Mesenchymal stem cell (in vitro differentiated cells and primary cell): ENCODE measurements around the gene STKLD1.
"Not testable (repeated sequence)": the region's sequence is repeated elsewhere in the genome, so short reads cannot be mapped to it uniquely, and the experiment has no call there.

ENCODE experiments used
- DNase-seq: peaks from one replicate; pipeline ENCODE4 v3.0.0-alpha.2; 2013
- H2AFZ ChIP-seq: one replicate; pipeline ENCODE4 v1.6.1; 2013; ENCODE audit warnings: low read depth, mild to moderate bottlenecking, control low read depth, inconsistent platforms, low read length, moderate library complexity
- H2AK5ac ChIP-seq: 2 replicates; pipeline ENCODE4 v1.6.1; 2013; ENCODE audit warnings: low read length, moderate library complexity, mild to moderate bottlenecking, inconsistent platforms; ENCODE audit not compliant: severe bottlenecking
- H2BK120ac ChIP-seq: one replicate; pipeline ENCODE4 v1.6.1; 2013; ENCODE audit warnings: low read depth, mild to moderate bottlenecking, inconsistent platforms, low read length, moderate library complexity
- H2BK12ac ChIP-seq, 2 experiments: one replicate each; pipeline ENCODE4 v1.6.1; 2013; ENCODE audit warnings: inconsistent platforms in 2 of 2, low read length in 2 of 2, mild to moderate bottlenecking in 2 of 2, moderate library complexity in 2 of 2, control low read depth in 1 of 2
- H2BK15ac ChIP-seq: one replicate; pipeline ENCODE4 v1.6.1; 2013; ENCODE audit warnings: mild to moderate bottlenecking, low read depth, inconsistent platforms; ENCODE audit not compliant: poor library complexity, severe bottlenecking
- H2BK5ac ChIP-seq: 2 replicates; pipeline ENCODE4 v1.6.1; 2013; ENCODE audit warnings: low read depth, mild to moderate bottlenecking, low read length, control low read depth, inconsistent platforms; ENCODE audit not compliant: poor library complexity, severe bottlenecking
- H3K14ac ChIP-seq, 2 experiments: one replicate each; pipeline ENCODE4 v1.6.1; 2013; ENCODE audit warnings: inconsistent platforms in 2 of 2, low read length in 2 of 2, control low read depth in 1 of 2, mild to moderate bottlenecking in 1 of 2, moderate library complexity in 1 of 2
- H3K18ac ChIP-seq, 2 experiments: one replicate each; pipeline ENCODE4 v1.6.1; 2013; ENCODE audit warnings: inconsistent platforms in 2 of 2, low read length in 2 of 2, control low read depth in 1 of 2, low read depth in 1 of 2, mild to moderate bottlenecking in 1 of 2
- H3K23ac ChIP-seq, 2 experiments: one replicate each; pipeline ENCODE4 v1.6.1; 2013; ENCODE audit warnings: inconsistent platforms in 2 of 2, low read length in 2 of 2, mild to moderate bottlenecking in 2 of 2, moderate library complexity in 2 of 2, control low read depth in 1 of 2
- H3K27ac ChIP-seq: 2 replicates; pipeline ENCODE4 v1.5.1; 2013; ENCODE audit warnings: mild to moderate bottlenecking, moderate library complexity, low read length, control low read depth, inconsistent platforms; ENCODE audit not compliant: poor library complexity, severe bottlenecking
- H3K27me3 ChIP-seq, 2 experiments: 2 replicates each; pipeline versions ENCODE4 v1.6.1 to v1.7.0; 2013; ENCODE audit warnings: low read length in 2 of 2, mild to moderate bottlenecking in 2 of 2, moderate library complexity in 2 of 2, control low read depth in 1 of 2, inconsistent platforms in 1 of 2; ENCODE audit not compliant: control insufficient read depth in 1 of 2, insufficient read depth in 1 of 2
- H3K36me3 ChIP-seq, 2 experiments: 2 replicates each; pipeline versions ENCODE4 v1.6.1 to v1.7.0; 2013; ENCODE audit warnings: low read length in 2 of 2, control low read depth in 1 of 2, inconsistent platforms in 1 of 2, low read depth in 1 of 2, mild to moderate bottlenecking in 1 of 2; ENCODE audit not compliant: insufficient read depth in 2 of 2, control insufficient read depth in 1 of 2
- H3K4ac ChIP-seq, 2 experiments: one replicate each; pipeline ENCODE4 v1.6.1; 2013; ENCODE audit warnings: inconsistent platforms in 2 of 2, low read length in 2 of 2, mild to moderate bottlenecking in 2 of 2, moderate library complexity in 2 of 2, control low read depth in 1 of 2, low read depth in 1 of 2
- H3K4me1 ChIP-seq: 2 replicates; pipeline ENCODE4 v1.6.1; 2013; ENCODE audit warnings: low read depth, low read length, control low read depth; ENCODE audit not compliant: control insufficient read depth, insufficient read depth
- H3K4me2 ChIP-seq: 2 replicates; pipeline ENCODE4 v1.6.1; 2013; ENCODE audit warnings: low read length, mild to moderate bottlenecking, inconsistent platforms; ENCODE audit not compliant: poor library complexity, severe bottlenecking
- H3K4me3 ChIP-seq, 2 experiments: 2 replicates each; pipeline versions ENCODE4 v1.5.1 to v1.7.0; 2013; ENCODE audit warnings: low read length in 2 of 2, mild to moderate bottlenecking in 2 of 2, control low read depth in 1 of 2, low read depth in 1 of 2; ENCODE audit not compliant: insufficient read depth in 1 of 2
- H3K79me1 ChIP-seq: replicated peaks from 2 replicates; pipeline ENCODE4 v1.6.1; 2013; ENCODE audit warnings: mild to moderate bottlenecking, control low read depth, low read length, inconsistent platforms; ENCODE audit not compliant: poor library complexity, severe bottlenecking
- H3K9ac ChIP-seq: 2 replicates; pipeline ENCODE4 v1.7.0; 2013; ENCODE audit warnings: mild to moderate bottlenecking, low read length, moderate library complexity
- H3K9me3 ChIP-seq: 2 replicates; pipeline ENCODE4 v1.7.0; 2013; ENCODE audit warnings: mild to moderate bottlenecking, low read length; ENCODE audit not compliant: control insufficient read depth
- H4K8ac ChIP-seq: one replicate; pipeline ENCODE4 v1.6.1; 2013; ENCODE audit warnings: inconsistent platforms, mild to moderate bottlenecking, low read length, moderate library complexity
- H4K91ac ChIP-seq: one replicate; pipeline ENCODE4 v1.6.1; 2013; ENCODE audit warnings: mild to moderate bottlenecking, low read length, inconsistent platforms
- WGBS: methylation state at CpG from one replicate; pipeline ENCODE4 v1.1.7; 2013; ENCODE audit warnings: mixed read lengths; 5-methylcytosine and 5-hydroxymethylcytosine counted together

The STKLD1 gene

DNA sequence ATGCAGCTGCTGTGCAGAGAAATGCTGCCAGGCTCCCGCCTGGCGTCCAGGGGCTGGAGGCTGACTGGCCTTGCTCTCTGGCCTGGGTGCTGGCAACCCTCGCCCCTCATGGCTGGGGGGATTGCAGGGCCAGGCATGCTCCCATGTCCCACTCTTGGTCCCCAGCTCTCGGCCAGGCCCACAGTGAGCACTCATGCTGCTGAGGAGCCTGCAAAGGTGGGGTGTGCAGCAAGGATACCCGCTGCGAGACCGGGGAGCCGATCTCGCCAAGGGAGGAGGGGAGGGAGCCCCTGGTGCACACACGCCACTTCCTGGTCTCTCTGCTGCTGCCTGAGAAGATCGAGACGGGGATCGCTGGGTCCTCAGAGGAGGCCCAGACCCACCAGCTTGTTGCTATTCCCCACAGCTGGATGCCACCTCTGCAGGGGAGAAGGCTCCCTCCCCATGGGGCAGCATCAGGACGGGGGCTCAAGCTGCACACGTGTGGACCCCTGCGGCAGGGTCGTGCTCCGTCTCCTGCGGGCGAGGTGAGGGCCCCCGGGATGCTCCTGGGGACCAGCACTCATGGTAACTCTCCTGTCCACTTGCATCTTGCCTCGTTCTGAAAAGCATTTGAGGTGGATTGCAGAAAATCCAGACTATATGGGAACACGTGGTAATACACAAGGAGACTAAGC is 69.3 kb downstream of the STKLD1 start:
- no peak overlapping the region for H2AFZ ChIP-seq
- H3K4me1 ChIP-seq, result peaks cover 9% of the 10 kb centered on the region
- H4K8ac ChIP-seq, result no peak overlapping the region
- no peak overlapping the region for H2BK15ac ChIP-seq
- H2BK120ac ChIP-seq, result no peak overlapping the region
- H3K9me3 ChIP-seq, result no peaks in the 10 kb centered on the region
- H2BK5ac ChIP-seq, result no peak overlapping the region
- H3K4me2 ChIP-seq, result no peak overlapping the region
- H2BK12ac ChIP-seq, result no peak overlapping the region
- H4K91ac ChIP-seq, result no peak overlapping the region
- H3K36me3 ChIP-seq, result no peaks in the 10 kb centered on the region
- peaks cover 0 to 23% of the 10 kb centered on the region in 2 experiments for H3K27me3 ChIP-seq
- 87% methylated on average over 23 of the region's 23 CpGs for WGBS
- no peak overlapping the region for H2AK5ac ChIP-seq
- no peaks in the 10 kb centered on the region for H3K79me1 ChIP-seq
- no peak overlapping the region for H3K23ac ChIP-seq
- H3K9ac ChIP-seq, result no peak overlapping the region
- H3K18ac ChIP-seq, result no peak overlapping the region
- H3K27ac ChIP-seq, result no peak overlapping the region
- DNase-seq, result no peak
- no peak overlapping the region for H3K14ac ChIP-seq
- no peak overlapping the region for H3K4ac ChIP-seq
- H3K4me3 ChIP-seq, result no peak overlapping the region

GRCh38 chr9:133448487-133448972 is 72.4 kb downstream of the STKLD1 start:
- Histone ChIP-seq H2BK5ac (no peak overlapping the region), H3K4ac (no peak overlapping the region), H2BK120ac (no peak overlapping the region), H3K18ac (no peak overlapping the region), H3K4me1 (peaks cover 9% of the 10 kb centered on the region), H3K9me3 (no peaks in the 10 kb centered on the region), H3K4me2 (no peak overlapping the region), H2BK12ac (no peak overlapping the region), H3K23ac (no peak overlapping the region), H4K8ac (no peak overlapping the region), H3K79me1 (no peaks in the 10 kb centered on the region), H3K4me3 (no peak overlapping the region), H3K14ac (no peak overlapping the region), H2BK15ac (no peak overlapping the region), H3K27ac (no peak overlapping the region), H3K9ac (no peak overlapping the region), H3K36me3 (no peaks in the 10 kb centered on the region), H4K91ac (no peak overlapping the region), H2AK5ac (no peak overlapping the region), H3K27me3 (peaks cover 0 to 23% of the 10 kb centered on the region in 2 experiments), H2AFZ (no peak overlapping the region)
- 82% methylated on average over 13 of the region's 13 CpGs for WGBS
- DNase-seq, result no peak

GRCh38 chr9:133449760-133450159 is 73.6 kb downstream of the STKLD1 start:
- 90% methylated on average over 12 of the region's 12 CpGs for whole genome bisulfite sequencing
- no peak overlapping the region for H2BK120ac ChIP-seq
- H2BK12ac ChIP-seq, result no peak overlapping the region
- H2AK5ac ChIP-seq, result no peak overlapping the region
- H3K23ac ChIP-seq, result no peak overlapping the region
- no peak overlapping the region for H3K4me3 ChIP-seq
- no peak overlapping the region for H4K8ac ChIP-seq
- no peak overlapping the region for H3K4ac ChIP-seq
- H3K4me2 ChIP-seq, result no peak overlapping the region
- H3K18ac ChIP-seq, result no peak overlapping the region
- H3K27ac ChIP-seq, result no peak overlapping the region
- H3K36me3 ChIP-seq, result no peaks in the 10 kb centered on the region
- no peak overlapping the region for H3K9ac ChIP-seq
- H3K9me3 ChIP-seq, result no peaks in the 10 kb centered on the region
- H3K14ac ChIP-seq, result no peak overlapping the region
- H4K91ac ChIP-seq, result no peak overlapping the region
- no peak overlapping the region for H2AFZ ChIP-seq
- no peak overlapping the region for H2BK15ac ChIP-seq
- no peaks in the 10 kb centered on the region for H3K79me1 ChIP-seq
- no peak for DNase-seq
- H2BK5ac ChIP-seq, result no peak overlapping the region
- peaks cover 0 to 13% of the 10 kb centered on the region in 2 experiments for H3K27me3 ChIP-seq
- H3K4me1 ChIP-seq, result peaks cover 3% of the 10 kb centered on the region

DNA sequence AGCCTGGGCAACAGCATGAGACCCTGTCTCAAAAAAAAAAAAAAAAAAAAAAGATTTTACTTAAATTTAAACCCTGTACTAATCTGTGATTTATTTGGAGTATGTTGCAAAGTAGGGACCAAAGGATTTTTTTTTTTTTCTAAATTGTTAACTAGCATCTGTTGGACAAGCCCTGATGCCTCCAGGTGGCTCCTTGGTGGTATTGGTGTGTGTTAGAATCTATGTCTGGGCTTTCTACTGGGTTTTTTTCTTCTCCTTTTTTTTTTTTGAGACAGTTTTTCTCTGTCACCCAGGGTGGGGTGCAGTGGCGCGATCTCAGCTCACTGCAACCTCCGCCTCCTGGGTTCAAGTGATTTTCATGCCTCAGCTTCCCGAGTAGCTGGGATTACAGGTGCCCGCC is 75.7 kb downstream of the STKLD1 start:
- 96% methylated on average over 5 of the region's 5 CpGs for WGBS
- H4K8ac ChIP-seq, DNase-seq: not testable (repeated sequence)

More for the DNA sequence above, 75.7 kb downstream of the STKLD1 start:
- not testable (repeated sequence) for H2BK120ac ChIP-seq, H3K27me3 ChIP-seq, H3K23ac ChIP-seq, H3K4me2 ChIP-seq, H4K91ac ChIP-seq, H3K4me1 ChIP-seq, H2BK5ac ChIP-seq, H3K4me3 ChIP-seq, H3K4ac ChIP-seq, H3K9ac ChIP-seq, H2BK12ac ChIP-seq, H3K18ac ChIP-seq, H3K9me3 ChIP-seq, H3K79me1 ChIP-seq, H3K14ac ChIP-seq, H2AK5ac ChIP-seq, H3K27ac ChIP-seq, H2BK15ac ChIP-seq, H2AFZ ChIP-seq
- H3K36me3 ChIP-seq, result peaks cover 0 to 10% of the 10 kb centered on the region in 2 experiments
